Progenitor cell of endocrine pancreas (in vitro differentiated cells): Measurements from ENCODE around the gene SCAANT1. TPM values are rescaled to one million over a fixed set of nuclear protein-coding genes. Genes with fewer than 3 reads are reported as not detected.

Experiments
- DNase-seq: peaks from one replicate; pipeline ENCODE4 v3.0.0; 2021; ENCODE audit warnings: low spot score; ENCODE audit not compliant: unreplicated experiment
- H3K27ac Mint-ChIP-seq: 2 replicates; pipeline ENCODE4 v1.8.0; 2021; ENCODE audit warnings: mild to moderate bottlenecking, moderate library complexity, mixed read lengths
- H3K27me3 Mint-ChIP-seq: 2 replicates; pipeline ENCODE4 v1.8.0; 2021; ENCODE audit warnings: mixed read lengths
- H3K36me3 Mint-ChIP-seq: 2 replicates; pipeline ENCODE4 v1.8.0; 2022; ENCODE audit warnings: mixed read lengths; ENCODE audit not compliant: insufficient read depth
- H3K4me1 Mint-ChIP-seq: 2 replicates; pipeline ENCODE4 v1.8.0; 2021; ENCODE audit warnings: low read depth, mixed read lengths
- H3K4me3 Mint-ChIP-seq: 2 replicates; pipeline ENCODE4 v1.8.0; 2021; ENCODE audit warnings: low read depth, mild to moderate bottlenecking, moderate library complexity, mixed read lengths
- H3K9me3 Mint-ChIP-seq: 2 replicates; pipeline ENCODE4 v1.8.0; 2021; ENCODE audit warnings: low read depth, mixed read lengths
- CTCF ChIP-seq: fragments of 200-600 bp; sonication (generic); IDR thresholded peaks from one replicate; pipeline ENCODE4 v1.5.0; 2021; ENCODE audit warnings: antibody characterized with exemption, mild to moderate bottlenecking; ENCODE audit not compliant: unreplicated experiment
- total RNA-seq: library from RNA; stranded (reverse); gene quantifications from 2 replicates; pipeline ENCODE4 v1.2.1, GENCODE V29; 2021

Gene SCAANT1
- total RNA-seq, 1 donor from 2014 or later: not detected

- H3K9me3 Mint-ChIP-seq: peaks cover 23% of the 10 kb centered on the region
- no peak overlapping the region for H3K4me3 Mint-ChIP-seq
- peak overlapping the region; percentile 68 for H3K27ac Mint-ChIP-seq
- H3K27me3 Mint-ChIP-seq: no peaks in the 10 kb centered on the region
- H3K36me3 Mint-ChIP-seq: peaks cover 52% of the 10 kb centered on the region
- H3K4me1 Mint-ChIP-seq: peaks cover 13% of the 10 kb centered on the region
- no peak for TF ChIP-seq CTCF
- DNase-seq: no peak
These were observed 10.5 kb upstream of the SCAANT1 start for GRCh38 chr3:63922491-63923199.

GRCh38 chr3:63921741-63922482 lies 9.7 kb upstream of the SCAANT1 start:
- no peak for TF ChIP-seq CTCF
- H3K9me3 Mint-ChIP-seq: peaks cover 23% of the 10 kb centered on the region
- H3K27me3 Mint-ChIP-seq: no peaks in the 10 kb centered on the region
- peaks cover 54% of the 10 kb centered on the region for H3K36me3 Mint-ChIP-seq
- DNase-seq: no peak
- peaks cover 7% of the 10 kb centered on the region for H3K4me1 Mint-ChIP-seq
- H3K4me3 Mint-ChIP-seq: no peak overlapping the region
- H3K27ac Mint-ChIP-seq: no peak overlapping the region

GRCh38 chr3:63920001-63920400 lies 7.8 kb upstream of the SCAANT1 start:
- no peaks in the 10 kb centered on the region for H3K27me3 Mint-ChIP-seq
- peaks cover 7% of the 10 kb centered on the region for H3K4me1 Mint-ChIP-seq
- no peak for DNase-seq
- peaks cover 13% of the 10 kb centered on the region for H3K9me3 Mint-ChIP-seq
- no peak overlapping the region for H3K4me3 Mint-ChIP-seq
- H3K36me3 Mint-ChIP-seq: peaks cover 46% of the 10 kb centered on the region
- TF ChIP-seq CTCF: no peak
- H3K27ac Mint-ChIP-seq: peak overlapping the region; percentile 21

GRCh38 chr3:63918321-63918720 lies 6.1 kb upstream of the SCAANT1 start:
- peaks cover 32% of the 10 kb centered on the region for H3K36me3 Mint-ChIP-seq
- H3K27ac Mint-ChIP-seq: no peak overlapping the region
- no peaks in the 10 kb centered on the region for H3K27me3 Mint-ChIP-seq
- H3K9me3 Mint-ChIP-seq: no peaks in the 10 kb centered on the region
- no peak for TF ChIP-seq CTCF
- DNase-seq: no peak
- no peak overlapping the region for H3K4me3 Mint-ChIP-seq
- peaks cover 10% of the 10 kb centered on the region for H3K4me1 Mint-ChIP-seq

- no peak for DNase-seq
- Mint-ChIP-seq H3K9me3 (no peaks in the 10 kb centered on the region), H3K4me1 (peaks cover 20% of the 10 kb centered on the region), H3K27ac (no peak overlapping the region), H3K36me3 (peaks cover 24% of the 10 kb centered on the region), H3K27me3 (no peaks in the 10 kb centered on the region), H3K4me3 (no peak overlapping the region)
- TF ChIP-seq CTCF: no peak
These were observed 2.1 kb upstream of the SCAANT1 start for GRCh38 chr3:63914312-63914711.
